Liver (tissue), 9 donors: ENCODE measurements around the gene EYA4. TPM values are rescaled to one million over a fixed set of nuclear protein-coding genes. Genes with fewer than 3 reads are reported as not detected.

Experiments
- DNase-seq: peaks from one replicate; pipeline ENCODE4 v3.0.0-alpha.2; 2017; ENCODE audit warnings: low spot score
- H3K27ac ChIP-seq, 2 donors: one replicate each; pipeline ENCODE4 v1.7.0; 2013; ENCODE audit warnings: inconsistent platforms in 2 of 2, low read length in 2 of 2, control low read depth in 1 of 2, low read depth in 1 of 2, mild to moderate bottlenecking in 1 of 2
- H3K27me3 ChIP-seq, 4 donors: one replicate each; pipeline versions ENCODE4 v1.6.1 to v1.7.0; 2013; ENCODE audit warnings: low read length in 3 of 4, inconsistent platforms in 1 of 4, mild to moderate bottlenecking in 1 of 4, moderate library complexity in 1 of 4; ENCODE audit not compliant: control insufficient read depth in 4 of 4, insufficient read depth in 4 of 4
- H3K36me3 ChIP-seq, 4 donors: one replicate each; pipeline versions ENCODE4 v1.6.1 to v1.7.0; 2013; ENCODE audit warnings: low read length in 3 of 4, mild to moderate bottlenecking in 3 of 4, low read depth in 1 of 4, moderate library complexity in 1 of 4; ENCODE audit not compliant: control insufficient read depth in 4 of 4, insufficient read depth in 3 of 4
- H3K4me1 ChIP-seq, 4 donors: one replicate each; pipeline versions ENCODE4 v1.6.1 to v1.7.0; 2013; ENCODE audit warnings: low read length in 3 of 4, mild to moderate bottlenecking in 3 of 4, moderate library complexity in 1 of 4; ENCODE audit not compliant: control insufficient read depth in 4 of 4, insufficient read depth in 4 of 4
- H3K4me3 ChIP-seq, 3 donors: one replicate each; pipeline versions ENCODE4 v1.6.1 to v1.7.0; 2013; ENCODE audit warnings: low read length in 3 of 3, control low read depth in 1 of 3, low read depth in 1 of 3, mild to moderate bottlenecking in 1 of 3
- H3K9ac ChIP-seq, 2 donors: one replicate each; pipeline ENCODE4 v1.7.0; 2013; ENCODE audit warnings: low read length in 2 of 2, mild to moderate bottlenecking in 2 of 2, moderate library complexity in 2 of 2, control low read depth in 1 of 2, low read depth in 1 of 2
- H3K9me3 ChIP-seq, 4 donors: one replicate each; pipeline versions ENCODE4 v1.6.1 to v1.7.0; 2013; ENCODE audit warnings: low read length in 3 of 4; ENCODE audit not compliant: control insufficient read depth in 4 of 4
- ATF3 ChIP-seq: IDR thresholded peaks from 2 replicates; pipeline ENCODE4 v1.6.1; 2016; ENCODE audit warnings: antibody characterized with exemption
- CTCF ChIP-seq: fragments of 150-350 bp; IDR thresholded peaks from 2 replicates; pipeline ENCODE4 v1.5.1; 2017; ENCODE audit warnings: improper control_type of control experiment, low read depth, low read length; ENCODE audit not compliant: missing input control
- EGR1 ChIP-seq, 2 donors: IDR thresholded peaks; 2 replicates each; pipeline ENCODE4 v1.6.1; 2016 to 2018; ENCODE audit warnings: antibody characterized with exemption in 2 of 2, low read depth in 2 of 2
- FOXA1 ChIP-seq: IDR thresholded peaks from 2 replicates; pipeline ENCODE4 v1.6.1; 2016; ENCODE audit warnings: antibody characterized with exemption
- FOXA2 ChIP-seq: IDR thresholded peaks from 2 replicates; pipeline ENCODE4 v1.6.1; 2016; ENCODE audit warnings: antibody characterized with exemption
- GABPA ChIP-seq, 2 donors: IDR thresholded peaks in 1 of 2; conservative IDR thresholded peaks in 1 of 2; 2 replicates each; pipeline ENCODE4 v1.6.1; 2016; ENCODE audit warnings: antibody characterized with exemption in 2 of 2, mild to moderate bottlenecking in 1 of 2, moderate library complexity in 1 of 2
- HNF4A ChIP-seq, 2 donors: conservative IDR thresholded peaks; 2 replicates each; pipeline ENCODE4 v1.6.1; 2016; ENCODE audit warnings: antibody characterized with exemption in 2 of 2, mild to moderate bottlenecking in 2 of 2
- HNF4G ChIP-seq: IDR thresholded peaks from 2 replicates; pipeline ENCODE4 v1.6.1; 2016; ENCODE audit warnings: antibody characterized with exemption
- JUND ChIP-seq, 2 donors: IDR thresholded peaks; 2 replicates each; pipeline ENCODE4 v1.6.1; 2016; ENCODE audit warnings: antibody characterized with exemption in 2 of 2
- MAX ChIP-seq: IDR thresholded peaks from 2 replicates; pipeline ENCODE4 v1.6.1; 2016; ENCODE audit warnings: antibody characterized with exemption
- NR2F2 ChIP-seq: IDR thresholded peaks from 2 replicates; pipeline ENCODE4 v1.6.1; 2016; ENCODE audit warnings: antibody characterized with exemption
- RAD21 ChIP-seq, 2 donors: IDR thresholded peaks; 2 replicates each; pipeline ENCODE4 v1.6.1; 2016; ENCODE audit warnings: antibody characterized with exemption in 2 of 2, mild to moderate bottlenecking in 2 of 2
- REST ChIP-seq: IDR thresholded peaks from 2 replicates; pipeline ENCODE4 v1.6.1; 2016; ENCODE audit warnings: antibody characterized with exemption, mild to moderate bottlenecking
- RXRA ChIP-seq, 2 donors: IDR thresholded peaks; 2 replicates each; pipeline ENCODE4 v1.6.1; 2017 to 2018; ENCODE audit warnings: antibody characterized with exemption in 2 of 2, mild to moderate bottlenecking in 1 of 2
- SP1 ChIP-seq: IDR thresholded peaks from 2 replicates; pipeline ENCODE4 v1.6.1; 2018; ENCODE audit warnings: antibody characterized with exemption, mild to moderate bottlenecking
- TAF1 ChIP-seq: conservative IDR thresholded peaks from 2 replicates; pipeline ENCODE4 v1.6.1; 2016; ENCODE audit warnings: antibody characterized with exemption, mild to moderate bottlenecking
- YY1 ChIP-seq: IDR thresholded peaks from 2 replicates; pipeline ENCODE4 v1.6.1; 2016; ENCODE audit warnings: antibody characterized with exemption, mild to moderate bottlenecking
- ZBTB33 ChIP-seq: IDR thresholded peaks from 2 replicates; pipeline ENCODE4 v1.6.1; 2016; ENCODE audit warnings: antibody characterized with exemption
- WGBS: extraction: QIAGEN DNeasy Blood & Tissue Kit; methylation state at CpG from one replicate; pipeline ENCODE4 v1.1.7; 2013; 5-methylcytosine and 5-hydroxymethylcytosine counted together
- polyA plus RNA-seq, 2 donors: library from polyadenylated mRNA; stranded (reverse) in 1 of 2; unstranded in 1 of 2; fragments of 200-250 nt in 1 of 2; fragments of >200 nt in 1 of 2; fragmentation: Nextera tagmentation in 1 of 2; extraction: Ambion mirVana in 1 of 2; gene quantifications; one replicate each; pipeline versions ENCODE4 v1.2.1 to v1.2.3, GENCODE V29; 2013 to 2015
- total RNA-seq, 2 donors: library from RNA; depleted of rRNA; stranded (reverse); fragments of >200 nt; gene quantifications; one replicate each; pipeline ENCODE4 v1.2.3, GENCODE V29; 2014
- donor health status: healthy.
- donor health status: healthy.
- donor health status: healthy.
- donor health status: healthy.
- donor health status: healthy.

The EYA4 gene
- total and polyA plus RNA-seq, 4 donors: 0.05 to 0.50 TPM; not detected in 2

GRCh38 chr6:133411757-133412156, 170.6 kb downstream of the EYA4 start:
- DNase-seq: no peak
- H3K27ac ChIP-seq: no peak overlapping the region
- H3K9ac ChIP-seq: no peak overlapping the region
- H3K4me3 ChIP-seq: no peak overlapping the region
- H3K4me1 ChIP-seq: no peaks in the 10 kb centered on the region
- no peak for TF ChIP-seq FOXA1
- TF ChIP-seq SP1: no peak
- no peak for TF ChIP-seq NR2F2
- TF ChIP-seq HNF4G: no peak
- no peak for TF ChIP-seq REST
- TF ChIP-seq MAX: no peak
- TF ChIP-seq RAD21 (IDR thresholded peaks at IDR 0.05): no peak
- no peak for TF ChIP-seq RXRA (IDR thresholded peaks at IDR 0.05)
- no peak for TF ChIP-seq GABPA (IDR thresholded peaks at IDR 0.05 in 1 of 2, conservative IDR thresholded peaks at IDR 0.05 in 1 of 2)
- no peak for TF ChIP-seq HNF4A (conservative IDR thresholded peaks at IDR 0.05)
- no peak for TF ChIP-seq EGR1 (IDR thresholded peaks at IDR 0.05; ENCODE audit: low read depth in 2 of 2)
- no peak for TF ChIP-seq YY1
- no peak for TF ChIP-seq TAF1
- TF ChIP-seq ZBTB33: no peak
- no peak for TF ChIP-seq CTCF
- no peak for TF ChIP-seq JUND (IDR thresholded peaks at IDR 0.05)
- no peak for TF ChIP-seq FOXA2
- TF ChIP-seq ATF3: no peak
- no peaks in the 10 kb centered on the region for H3K27me3 ChIP-seq
- H3K36me3 ChIP-seq: no peaks in the 10 kb centered on the region
- no peaks in the 10 kb centered on the region for H3K9me3 ChIP-seq

GRCh38 chr6:133415262-133415661, 174.1 kb downstream of the EYA4 start:
- DNase-seq: no peak
- WGBS: 79% methylated on average over 5 of the region's 5 CpGs
- no peak for TF ChIP-seq EGR1 (IDR thresholded peaks at IDR 0.05; ENCODE audit: low read depth in 2 of 2)
- no peak for TF ChIP-seq MAX
- TF ChIP-seq TAF1: no peak
- TF ChIP-seq HNF4G: no peak
- TF ChIP-seq ATF3: no peak
- TF ChIP-seq SP1: no peak
- TF ChIP-seq FOXA1: no peak
- no peak for TF ChIP-seq RXRA (IDR thresholded peaks at IDR 0.05)
- no peak for TF ChIP-seq REST
- TF ChIP-seq NR2F2: no peak
- no peak for TF ChIP-seq HNF4A (conservative IDR thresholded peaks at IDR 0.05)

More at GRCh38 chr6:133415262-133415661, 174.1 kb downstream of the EYA4 start:
- no peak overlapping the region for H3K27ac ChIP-seq
- H3K9me3 ChIP-seq: no peaks in the 10 kb centered on the region
- no peaks in the 10 kb centered on the region for H3K4me1 ChIP-seq
- H3K9ac ChIP-seq: no peak overlapping the region
- H3K4me3 ChIP-seq: no peak overlapping the region
- H3K27me3 ChIP-seq: no peaks in the 10 kb centered on the region
- H3K36me3 ChIP-seq: no peaks in the 10 kb centered on the region
